ENCODE data around the gene STK32C.
A peak's percentile ranks its signal among the peaks of the same experiment; 100 is the strongest.
"Not testable (repeated sequence)": the region's sequence is repeated elsewhere in the genome, so short reads cannot be mapped to it uniquely, and the experiment has no call there.

Gene STK32C

DNA sequence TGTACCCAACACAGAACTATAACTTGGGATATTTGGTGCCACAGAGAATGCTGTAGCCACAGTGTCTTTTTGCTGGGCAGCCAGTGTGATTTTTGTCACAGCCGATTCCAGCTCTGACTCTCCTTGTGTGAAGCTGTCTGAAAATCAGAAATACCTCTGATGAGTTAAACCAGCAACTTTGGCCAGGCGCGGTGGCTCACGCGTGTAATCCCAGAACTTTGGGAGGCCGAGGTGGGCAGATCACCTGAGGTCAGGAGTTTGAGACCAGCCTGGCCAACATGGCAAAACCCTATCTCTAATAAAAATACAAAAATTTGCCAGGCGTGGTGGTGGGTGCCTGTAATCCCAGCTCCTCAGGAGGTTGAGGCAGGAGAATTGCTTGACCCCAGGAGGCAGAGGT is 30.1 kb upstream of the STK32C start:
- not testable (repeated sequence) for DNase-seq (ENCODE audit: low read depth)

GRCh38 chr10:132336919-132337407 is 29.2 kb upstream of the STK32C start:
- no peak for DNase-seq (ENCODE audit: low read depth)

- no peak for DNase-seq (ENCODE audit: low read depth)
These were observed 28.5 kb upstream of the STK32C start for GRCh38 chr10:132336064-132336746.

DNA sequence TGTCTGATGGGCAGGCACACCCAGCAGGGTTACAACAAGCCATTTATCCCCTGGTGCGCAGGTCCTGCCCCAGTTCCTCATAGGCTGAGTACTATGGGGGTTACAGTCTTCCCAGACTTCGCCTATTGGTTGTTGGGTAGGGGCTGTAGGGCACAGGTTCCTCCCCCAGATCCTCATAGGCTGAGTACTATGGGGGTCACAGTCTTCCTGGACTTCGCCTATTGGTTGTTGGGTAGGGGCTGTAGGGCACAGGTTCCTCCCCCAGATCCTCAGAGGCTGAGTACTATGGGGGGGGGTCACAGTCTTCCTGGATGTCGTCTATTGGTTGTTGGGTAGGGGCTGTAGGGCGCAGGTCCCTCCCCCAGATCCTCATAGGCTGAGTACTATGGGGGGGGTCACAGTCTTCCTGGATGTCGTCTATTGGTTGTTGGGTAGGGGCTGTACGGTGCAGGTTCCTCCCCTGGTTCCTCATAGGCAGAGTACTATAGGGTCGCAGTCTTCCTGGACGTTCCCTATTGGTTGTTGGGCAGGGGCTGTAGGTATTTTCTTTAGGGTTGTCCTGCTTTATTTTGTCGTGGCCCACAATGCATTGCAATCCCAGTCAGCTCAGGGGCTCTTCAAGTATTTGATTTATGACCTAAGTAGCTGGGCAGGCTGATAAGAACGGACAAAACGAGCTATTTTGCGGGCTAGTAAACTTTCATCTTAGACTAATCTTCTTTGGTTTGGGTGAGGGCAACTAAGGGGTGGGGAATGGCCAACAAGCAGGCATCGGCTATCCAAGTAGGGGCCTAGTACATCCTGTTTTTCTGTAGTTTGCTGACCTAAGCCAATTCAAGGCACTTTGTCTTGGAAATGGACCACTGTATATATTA is 27.7 kb upstream of the STK32C start:
- peak; percentile 96 for DNase-seq (ENCODE audit: low read depth)

GRCh38 chr10:132334631-132335188 is 27.0 kb upstream of the STK32C start:
- DNase-seq (ENCODE audit: low read depth) = no peak

DNA sequence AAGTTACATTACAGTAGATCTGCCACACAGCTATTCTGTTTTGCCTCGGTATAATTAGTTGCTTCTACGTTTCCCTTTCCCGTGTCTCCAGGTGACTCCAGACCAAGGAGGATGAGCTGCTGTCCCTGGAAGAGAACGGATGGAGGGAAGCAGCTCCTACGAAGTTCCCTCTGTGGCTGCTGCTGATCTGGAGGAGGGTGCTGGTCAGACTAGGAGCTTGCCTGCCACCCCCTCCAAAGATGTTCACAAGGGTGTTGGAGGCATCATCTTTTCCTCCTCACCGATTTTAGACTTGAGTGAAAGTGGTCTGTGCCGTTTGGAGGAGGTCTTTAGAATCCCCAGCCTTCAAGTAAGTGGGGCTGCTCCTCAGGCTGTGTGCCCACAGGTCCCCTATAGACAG is 25.6 kb upstream of the STK32C start:
- DNase-seq (ENCODE audit: low read depth) = no peak

DNA sequence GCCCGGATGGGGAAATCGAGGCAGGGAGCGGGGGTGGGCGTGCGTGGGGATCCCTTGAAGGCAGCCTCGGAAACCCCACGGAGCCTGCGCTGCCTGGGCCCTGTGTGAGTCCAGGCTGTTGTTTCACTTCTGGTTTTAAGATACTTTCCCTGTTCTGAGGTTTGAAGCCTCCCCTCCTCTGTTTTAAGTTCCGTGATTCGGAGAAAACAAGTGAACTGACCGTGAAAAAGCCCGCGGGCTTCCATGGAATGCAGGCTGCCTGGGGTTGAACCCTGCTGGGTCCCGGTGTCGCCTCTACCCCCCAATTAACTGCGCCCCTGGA is 24.6 kb upstream of the STK32C start:
- no peak for DNase-seq (ENCODE audit: low read depth)

DNA sequence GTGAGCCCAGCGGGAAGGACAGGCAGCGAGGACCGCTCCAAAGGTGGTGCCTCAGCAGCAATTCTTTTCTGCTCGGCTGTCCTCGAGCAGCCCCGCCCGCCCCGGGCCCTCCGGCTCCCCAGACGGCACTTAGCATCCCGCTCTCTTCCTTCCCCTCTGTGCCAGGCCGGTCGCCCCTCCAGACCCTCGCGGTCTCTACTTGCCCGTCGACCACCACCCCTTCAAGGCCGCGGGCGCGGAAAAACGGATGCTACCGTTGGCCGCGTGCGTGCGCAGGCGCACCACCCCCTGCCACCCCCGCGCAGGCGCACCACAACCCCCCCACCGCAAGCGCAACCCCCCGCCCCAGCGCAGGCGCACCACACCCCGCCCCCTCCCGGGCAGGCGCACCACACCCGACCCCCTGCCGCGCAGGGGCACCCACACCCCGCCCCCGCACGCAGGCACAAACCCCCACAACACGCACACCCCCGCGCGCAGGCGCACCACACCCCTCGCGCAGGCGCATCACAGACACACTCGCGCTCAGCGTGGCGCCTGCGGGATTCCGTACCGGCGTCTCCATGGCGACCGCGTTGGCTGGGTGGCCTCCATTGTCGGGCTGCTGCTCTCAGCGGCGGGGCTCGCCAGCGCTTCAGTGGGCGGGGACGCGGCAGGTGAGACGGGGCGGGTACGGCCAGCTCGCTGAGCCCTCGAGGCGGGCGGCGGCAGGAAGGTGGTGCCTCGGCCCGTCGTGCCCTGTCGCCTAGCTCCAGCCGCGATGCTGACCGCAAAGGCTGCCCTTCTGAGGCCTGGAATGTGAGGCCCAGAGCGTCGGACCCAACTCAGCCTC is 24.1 kb upstream of the STK32C start, which contains the start of gene LRRC27:
LRRC27 (plus strand) TSS at position 593 of the 832 bp plus-strand sequence. CDS start 1,332 bp downstream, outside the sequence.
- DNase-seq (ENCODE audit: low read depth) = peak; percentile 92

DNA sequence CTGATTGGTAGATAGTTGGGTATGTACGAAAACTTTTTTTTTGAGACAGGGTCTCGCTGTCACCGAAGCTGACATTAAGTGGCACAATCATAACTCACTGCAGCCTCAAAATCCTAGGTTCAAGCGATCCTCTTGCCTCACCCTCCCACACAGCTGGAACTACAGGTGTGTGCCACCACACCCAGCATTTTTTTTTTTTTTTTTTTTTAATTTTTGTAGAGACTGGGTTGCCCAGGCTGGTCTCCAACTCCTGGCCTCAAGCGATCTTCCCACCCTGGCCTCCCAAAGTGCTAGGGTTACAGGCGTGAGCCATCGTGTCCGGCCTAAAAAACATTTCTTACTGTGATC is 22.7 kb upstream of the STK32C start:
- DNase-seq (ENCODE audit: low read depth) = no peak

DNA sequence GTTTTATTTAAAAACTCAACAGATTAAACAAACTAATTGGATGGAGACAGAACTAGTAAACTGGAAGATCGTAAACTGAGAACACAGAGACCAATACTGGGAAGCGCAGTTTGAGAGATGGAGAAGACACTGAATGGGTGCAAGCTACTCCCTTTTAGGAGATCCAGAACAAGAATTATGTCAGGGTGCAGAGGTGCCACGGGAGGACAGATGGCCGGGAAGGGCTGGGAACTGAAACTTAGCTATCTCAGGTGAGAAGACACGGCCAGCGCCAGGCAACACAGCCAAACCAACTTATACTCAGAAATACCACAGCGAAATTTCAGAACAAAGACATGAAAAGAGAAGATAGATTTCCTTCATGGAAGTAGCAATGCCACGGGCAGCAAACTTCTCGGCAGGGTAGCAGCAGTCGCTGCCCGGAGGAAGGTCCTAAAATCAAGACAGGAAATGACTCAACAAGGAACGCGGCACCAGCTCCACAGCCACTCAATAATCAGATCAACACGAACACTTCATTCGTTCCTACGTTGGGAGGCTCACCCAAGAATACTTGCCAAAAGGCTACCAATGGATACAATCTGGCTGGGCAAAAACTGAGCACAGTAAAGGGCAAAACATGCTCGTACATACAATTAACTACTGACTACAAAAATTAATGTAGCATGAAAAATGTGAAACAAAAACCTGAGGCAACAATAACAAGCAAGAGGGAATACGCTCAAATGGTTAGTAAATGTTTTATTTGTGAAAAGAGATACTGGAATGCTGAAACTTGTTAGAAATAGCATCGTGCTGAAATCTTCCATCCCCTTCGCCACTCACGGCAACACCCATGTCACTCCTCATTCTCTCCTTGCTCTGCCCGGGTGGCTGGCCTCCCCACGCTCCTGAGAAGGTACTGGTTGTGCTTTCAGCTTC is 22.1 kb upstream of the STK32C start:
- DNase-seq (ENCODE audit: low read depth) = no peak

- DNase-seq (ENCODE audit: low read depth) = no peak
These were observed 21.0 kb upstream of the STK32C start for GRCh38 chr10:132328738-132329137.

DNA sequence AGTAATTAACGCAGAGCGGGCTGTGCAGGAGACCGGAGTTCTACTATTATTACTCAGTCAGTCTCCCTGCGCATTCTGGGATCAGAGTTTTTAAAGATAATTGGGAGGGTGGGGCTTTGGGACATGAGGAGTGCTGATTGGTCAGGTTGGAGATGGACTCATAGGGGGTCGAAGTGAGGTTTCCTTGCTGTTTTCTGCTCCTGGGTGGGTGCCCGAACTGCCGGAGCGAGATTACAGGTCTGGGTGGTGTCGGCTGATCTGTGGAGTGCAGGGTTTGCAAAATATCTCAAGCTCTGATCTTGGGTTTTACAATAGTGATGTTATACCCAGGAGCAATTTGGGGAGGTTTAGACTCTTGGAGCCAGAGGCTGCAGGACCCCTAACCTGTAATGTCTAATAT is 20.4 kb upstream of the STK32C start:
- no peak for DNase-seq (ENCODE audit: low read depth)

DNA sequence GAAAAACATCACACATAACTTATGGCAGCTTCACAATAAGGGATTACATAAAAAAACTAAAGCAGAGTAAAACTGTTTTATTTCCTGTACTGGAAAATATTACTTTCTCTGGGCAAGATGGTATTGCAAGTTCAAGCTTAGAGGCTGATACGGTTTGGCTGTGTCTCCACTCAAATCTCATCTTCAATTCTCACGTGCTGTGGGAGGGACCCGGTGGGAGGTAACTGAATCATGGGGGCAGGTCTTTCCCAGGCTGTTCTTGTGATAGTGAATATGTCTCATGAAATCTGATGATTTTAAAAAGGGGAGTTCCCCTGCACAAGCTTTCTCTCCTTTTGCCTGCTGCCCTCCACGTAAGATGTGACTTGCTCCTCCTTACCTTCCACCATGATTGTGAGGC is 19.2 kb upstream of the STK32C start:
- no peak for DNase-seq (ENCODE audit: low read depth)

DNA sequence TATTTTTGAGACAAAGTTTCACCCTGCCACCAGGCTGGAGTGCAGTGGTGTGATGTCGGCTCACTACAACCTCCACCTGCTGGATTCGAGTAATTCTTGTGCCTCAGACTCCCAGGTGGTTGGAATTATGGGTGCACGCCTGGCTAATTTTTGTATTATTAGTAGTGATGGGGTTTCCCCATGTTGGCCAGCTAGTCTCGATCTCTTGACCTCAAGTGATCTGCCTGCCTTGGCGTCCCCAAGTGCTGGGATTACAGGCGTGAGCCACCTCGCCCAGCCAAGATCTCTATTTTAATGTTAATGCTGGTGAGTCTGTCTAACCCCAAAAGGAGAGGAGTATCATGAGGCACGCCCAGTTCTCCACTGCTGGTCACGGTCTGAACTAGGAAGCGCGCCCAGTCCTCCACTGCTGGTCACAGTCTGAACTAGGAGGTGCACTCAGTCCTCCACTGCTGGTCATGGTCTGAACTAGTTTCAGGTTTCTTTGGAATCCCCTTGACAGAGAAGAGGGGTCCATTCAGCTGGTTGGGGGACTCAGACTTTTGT is 18.7 kb upstream of the STK32C start:
- no peak for DNase-seq (ENCODE audit: low read depth)

GRCh38 chr10:132324186-132324585 is 16.4 kb upstream of the STK32C start:
- no peak for DNase-seq (ENCODE audit: low read depth)

GRCh38 chr10:132322586-132323048 is 14.9 kb upstream of the STK32C start:
- no peak for DNase-seq (ENCODE audit: low read depth)

- DNase-seq (ENCODE audit: low read depth) = no peak
These were observed 14.0 kb upstream of the STK32C start for GRCh38 chr10:132321726-132322125.

DNA sequence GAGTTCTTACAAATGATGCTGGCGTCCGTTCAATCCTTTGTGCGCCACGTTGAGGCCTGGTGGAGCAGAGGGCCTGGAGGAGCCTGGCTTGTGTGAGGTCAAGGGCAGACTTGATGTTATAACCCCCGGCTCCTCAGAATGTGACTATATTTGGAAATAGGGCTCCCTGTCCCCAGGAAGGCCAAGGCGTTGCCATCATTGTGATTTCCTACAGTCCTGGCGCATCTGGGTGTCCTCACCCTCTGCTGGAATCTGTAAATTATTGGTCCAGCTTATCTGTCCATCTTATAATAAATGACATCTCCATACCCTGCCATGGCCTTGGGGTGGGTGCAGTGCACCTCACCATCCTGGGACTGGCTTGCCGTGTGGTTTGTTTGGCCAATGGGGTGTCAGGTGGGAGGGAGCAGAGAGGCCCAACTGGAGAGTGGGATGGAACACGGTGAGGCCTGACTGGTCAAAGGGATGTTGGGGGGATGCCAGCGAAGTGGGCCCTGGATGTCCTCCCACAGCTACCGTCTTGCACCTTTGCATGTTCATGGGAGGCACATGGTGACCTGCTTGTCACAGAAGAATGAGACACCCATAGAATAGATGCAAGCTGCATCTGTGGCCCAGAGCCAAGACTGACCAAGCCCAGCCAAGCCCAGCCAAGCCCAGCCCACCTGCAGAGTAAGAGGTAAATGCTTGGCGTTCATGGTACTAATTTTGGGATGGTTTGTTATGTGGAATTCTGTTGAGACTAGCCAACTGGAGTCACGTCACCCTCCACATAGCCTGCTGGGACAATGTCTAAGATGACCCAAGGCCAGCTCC is 13.1 kb upstream of the STK32C start:
- DNase-seq (ENCODE audit: low read depth) = no peak

- DNase-seq (ENCODE audit: low read depth) = no peak
These were observed 12.3 kb upstream of the STK32C start for GRCh38 chr10:132319853-132320653.
